Hepatocyte (in vitro differentiated cells): ENCODE measurements around the gene BPIFA2.

ENCODE experiments used
- CTCF ChIP-seq: fragments of 200-600 bp; sonication (generic); IDR thresholded peaks from 2 replicates; pipeline ENCODE4 v1.5.1; 2016; ENCODE audit warnings: antibody characterized with exemption, mild to moderate bottlenecking; ENCODE audit not compliant: poor library complexity
- EZH2 ChIP-seq: fragments of 200-600 bp; sonication (generic); IDR thresholded peaks from 2 replicates; pipeline ENCODE4 v1.6.1; 2016; ENCODE audit warnings: antibody characterized with exemption, mild to moderate bottlenecking, borderline replicate concordance

GRCh38 chr20:33162753-33163152 lies 5.2 kb upstream of the BPIFA2 start:
- TF ChIP-seq CTCF = no peak
- TF ChIP-seq EZH2 = no peak
